ENCODE measurements around the gene DGLUCY. TPM values are rescaled to one million over a fixed set of nuclear protein-coding genes. Genes with fewer than 3 reads are reported as not detected.
A peak's percentile ranks its signal among the peaks of the same experiment; 100 is the strongest.
"Not testable (repeated sequence)": the region's sequence is repeated elsewhere in the genome, so short reads cannot be mapped to it uniquely, and the experiment has no call there.

The DGLUCY gene
- polyA plus RNA-seq, 4 donors = 27.8 to 82.5 (median 74.9) TPM

- no peak for DNase-seq (ENCODE audit: low read depth in 4 of 4, low spot score in 3 of 4)
Measured at GRCh38 chr14:91163316-91163715, 49.4 kb downstream of the DGLUCY start.

- no peak for DNase-seq (ENCODE audit: low read depth in 4 of 4, low spot score in 3 of 4)
Measured at GRCh38 chr14:91164676-91165075, 50.8 kb downstream of the DGLUCY start.

GRCh38 chr14:91167380-91167770, 53.5 kb downstream of the DGLUCY start:
- DNase-seq (ENCODE audit: low read depth in 4 of 4, low spot score in 3 of 4) = no peak

GRCh38 chr14:91169951-91170350, 56.1 kb downstream of the DGLUCY start:
- no peak for DNase-seq (ENCODE audit: low read depth in 4 of 4, low spot score in 3 of 4)

- no peak for DNase-seq (ENCODE audit: low read depth in 4 of 4, low spot score in 3 of 4)
Measured at GRCh38 chr14:91170504-91171121, 56.7 kb downstream of the DGLUCY start.

GRCh38 chr14:91171291-91171690, 57.4 kb downstream of the DGLUCY start:
- DNase-seq (ENCODE audit: low read depth in 4 of 4, low spot score in 3 of 4) = no peak

- DNase-seq (ENCODE audit: low read depth in 4 of 4, low spot score in 3 of 4) = peak in 3 of 4 donors; percentile 48 to 56 (median 50)
Measured at GRCh38 chr14:91173221-91173670, 59.4 kb downstream of the DGLUCY start.

GRCh38 chr14:91173904-91174303, 60.0 kb downstream of the DGLUCY start:
- DNase-seq (ENCODE audit: low read depth in 4 of 4, low spot score in 3 of 4) = no peak

GRCh38 chr14:91175291-91176201, 61.7 kb downstream of the DGLUCY start:
- DNase-seq (ENCODE audit: low read depth in 4 of 4, low spot score in 3 of 4) = no peak

GRCh38 chr14:91177073-91178034, 63.5 kb downstream of the DGLUCY start:
- DNase-seq (ENCODE audit: low read depth in 4 of 4, low spot score in 3 of 4) = peak in 1 of 4 donors; percentile 24

GRCh38 chr14:91180611-91181010, 66.7 kb downstream of the DGLUCY start:
- no peak for DNase-seq (ENCODE audit: low read depth in 4 of 4, low spot score in 3 of 4)

- not testable (repeated sequence) for DNase-seq (ENCODE audit: low read depth in 4 of 4, low spot score in 3 of 4)
Measured at GRCh38 chr14:91182753-91183152, 68.9 kb downstream of the DGLUCY start.

GRCh38 chr14:91184559-91184958, 70.7 kb downstream of the DGLUCY start:
- DNase-seq (ENCODE audit: low read depth in 4 of 4, low spot score in 3 of 4) = no peak

- no peak for DNase-seq (ENCODE audit: low read depth in 4 of 4, low spot score in 3 of 4)
Measured at GRCh38 chr14:91185721-91186120, 71.8 kb downstream of the DGLUCY start.

- no peak for DNase-seq (ENCODE audit: low read depth in 4 of 4, low spot score in 3 of 4)
Measured at GRCh38 chr14:91186515-91187066, 72.7 kb downstream of the DGLUCY start.

- no peak for DNase-seq (ENCODE audit: low read depth in 4 of 4, low spot score in 3 of 4)
Measured at GRCh38 chr14:91187271-91187670, 73.4 kb downstream of the DGLUCY start.

GRCh38 chr14:91190853-91191252, 77.0 kb downstream of the DGLUCY start:
- DNase-seq (ENCODE audit: low read depth in 4 of 4, low spot score in 3 of 4) = no peak

- DNase-seq (ENCODE audit: low read depth in 4 of 4, low spot score in 3 of 4) = no peak
Measured at GRCh38 chr14:91193069-91193468, 79.2 kb downstream of the DGLUCY start.

GRCh38 chr14:91195881-91196280, 82.0 kb downstream of the DGLUCY start:
- no peak for DNase-seq (ENCODE audit: low read depth in 4 of 4, low spot score in 3 of 4)

GRCh38 chr14:91197631-91198030, 83.8 kb downstream of the DGLUCY start:
- DNase-seq (ENCODE audit: low read depth in 4 of 4, low spot score in 3 of 4) = no peak
